AG10803 (cell line): ENCODE data around the gene NTRK1.
A peak's percentile ranks its signal among the peaks of the same experiment; 100 is the strongest.

Experiments used
- DNase-seq: peaks from one replicate; pipeline ENCODE4 v3.0.0; 2010; ENCODE audit warnings: low read depth
- H3K4me3 ChIP-seq: 2 replicates; pipeline ENCODE4 v1.5.1; 2011; ENCODE audit warnings: mild to moderate bottlenecking, low read length, control low read depth
- TF ChIP-seq, protein P1 (sequence below): conservative IDR thresholded peaks from 2 replicates; pipeline ENCODE4 v1.5.1; 2011; ENCODE audit warnings: mild to moderate bottlenecking, low read length, control low read depth, inconsistent platforms

The NTRK1 gene

DNA sequence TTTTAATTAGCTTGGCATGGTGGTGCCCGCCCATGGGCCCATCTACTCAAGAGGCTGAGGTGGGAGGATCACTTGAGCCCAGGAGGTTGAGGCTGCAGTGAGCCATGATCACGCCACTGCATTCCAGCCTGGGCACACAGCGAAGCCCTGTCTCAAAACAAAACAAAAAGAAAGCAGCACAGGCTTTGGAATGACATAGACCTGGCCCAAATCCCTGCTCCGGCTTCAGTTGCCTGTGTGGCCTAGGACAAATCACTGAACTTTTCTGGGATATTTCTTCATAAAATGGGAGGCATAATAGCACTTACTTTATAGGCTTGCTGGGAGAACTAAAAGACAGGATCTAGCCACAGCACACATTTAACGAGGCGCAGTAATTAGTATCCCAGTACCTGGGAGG, 35.3 kb downstream of the NTRK1 start:
- H3K4me3 ChIP-seq = no peak overlapping the region
- TF ChIP-seq, protein P1, sequence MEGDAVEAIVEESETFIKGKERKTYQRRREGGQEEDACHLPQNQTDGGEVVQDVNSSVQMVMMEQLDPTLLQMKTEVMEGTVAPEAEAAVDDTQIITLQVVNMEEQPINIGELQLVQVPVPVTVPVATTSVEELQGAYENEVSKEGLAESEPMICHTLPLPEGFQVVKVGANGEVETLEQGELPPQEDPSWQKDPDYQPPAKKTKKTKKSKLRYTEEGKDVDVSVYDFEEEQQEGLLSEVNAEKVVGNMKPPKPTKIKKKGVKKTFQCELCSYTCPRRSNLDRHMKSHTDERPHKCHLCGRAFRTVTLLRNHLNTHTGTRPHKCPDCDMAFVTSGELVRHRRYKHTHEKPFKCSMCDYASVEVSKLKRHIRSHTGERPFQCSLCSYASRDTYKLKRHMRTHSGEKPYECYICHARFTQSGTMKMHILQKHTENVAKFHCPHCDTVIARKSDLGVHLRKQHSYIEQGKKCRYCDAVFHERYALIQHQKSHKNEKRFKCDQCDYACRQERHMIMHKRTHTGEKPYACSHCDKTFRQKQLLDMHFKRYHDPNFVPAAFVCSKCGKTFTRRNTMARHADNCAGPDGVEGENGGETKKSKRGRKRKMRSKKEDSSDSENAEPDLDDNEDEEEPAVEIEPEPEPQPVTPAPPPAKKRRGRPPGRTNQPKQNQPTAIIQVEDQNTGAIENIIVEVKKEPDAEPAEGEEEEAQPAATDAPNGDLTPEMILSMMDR = no peak

GRCh38 chr1:156896490-156897033, 35.9 kb downstream of the NTRK1 start:
- no peak overlapping the region; the same call in 1 of the 2 replicates for H3K4me3 ChIP-seq
- TF ChIP-seq, protein P1 = no peak
- DNase-seq = peak; percentile 94

More for the DNA sequence above, 35.3 kb downstream of the NTRK1 start:
- no peak for DNase-seq

GRCh38 chr1:156897078-156897825, 36.6 kb downstream of the NTRK1 start:
- no peak overlapping the region for H3K4me3 ChIP-seq
- peak; percentile 70 for DNase-seq
- TF ChIP-seq, protein P1 = no peak

GRCh38 chr1:156898161-156898566, 37.5 kb downstream of the NTRK1 start:
- TF ChIP-seq, protein P1 = no peak
- no peak overlapping the region for H3K4me3 ChIP-seq
- no peak for DNase-seq

- TF ChIP-seq, protein P1 = no peak
- H3K4me3 ChIP-seq = no peak overlapping the region
- DNase-seq = no peak
Observed at GRCh38 chr1:156898971-156899664, 38.5 kb downstream of the NTRK1 start.

DNA sequence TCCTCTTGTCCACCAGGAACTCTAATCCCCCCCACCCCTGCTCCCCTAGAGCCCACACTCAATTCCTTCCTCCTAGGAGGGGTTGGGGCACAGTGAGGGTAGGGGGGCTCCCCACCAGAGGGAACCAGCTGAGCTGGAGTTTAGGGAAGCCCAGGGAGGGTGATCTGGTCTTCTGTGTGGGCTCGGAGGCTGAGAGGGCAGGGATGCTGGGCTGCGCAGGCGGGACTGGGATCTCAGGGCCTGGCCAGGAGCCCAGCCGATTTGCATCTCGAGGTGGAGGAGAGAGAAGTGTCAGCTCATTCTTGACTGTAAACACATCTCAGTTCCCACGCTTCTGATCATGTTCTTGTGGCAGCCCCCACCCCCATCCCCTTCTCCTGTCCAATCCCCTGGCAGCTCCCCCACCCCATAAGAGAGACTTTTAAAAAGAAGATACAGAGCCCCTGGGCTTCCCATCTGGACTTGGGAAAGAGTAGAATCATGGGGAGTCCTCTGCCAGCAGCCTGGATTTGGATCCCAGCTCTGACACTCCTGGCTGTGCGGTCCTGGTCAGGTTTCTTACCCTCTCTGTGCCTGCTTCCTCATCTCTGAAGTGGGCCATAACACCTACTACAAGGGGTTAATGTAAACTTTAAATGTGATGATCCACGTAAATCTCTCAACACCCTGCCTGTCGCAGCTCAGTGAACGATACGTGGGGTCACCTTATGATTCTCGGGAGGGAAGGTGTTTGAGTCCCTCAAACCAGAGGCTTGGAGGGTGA, 39.5 kb downstream of the NTRK1 start:
- peak; percentile 33 for DNase-seq
- TF ChIP-seq, protein P1 = no peak
- H3K4me3 ChIP-seq = no peak overlapping the region
